Liver (tissue), 3 donors: ENCODE measurements around the gene NCK2.

ENCODE experiments used
- ATF3 ChIP-seq: IDR thresholded peaks from 2 replicates; pipeline ENCODE4 v1.6.1; 2016; ENCODE audit warnings: antibody characterized with exemption
- CTCF ChIP-seq: fragments of 150-350 bp; IDR thresholded peaks from 2 replicates; pipeline ENCODE4 v1.5.1; 2017; ENCODE audit warnings: improper control_type of control experiment, low read depth, low read length; ENCODE audit not compliant: missing input control
- EGR1 ChIP-seq, 2 donors: IDR thresholded peaks; 2 replicates each; pipeline ENCODE4 v1.6.1; 2016 to 2018; ENCODE audit warnings: antibody characterized with exemption in 2 of 2, low read depth in 2 of 2
- FOXA1 ChIP-seq: IDR thresholded peaks from 2 replicates; pipeline ENCODE4 v1.6.1; 2016; ENCODE audit warnings: antibody characterized with exemption
- JUND ChIP-seq, 2 donors: IDR thresholded peaks; 2 replicates each; pipeline ENCODE4 v1.6.1; 2016; ENCODE audit warnings: antibody characterized with exemption in 2 of 2
- MAX ChIP-seq: IDR thresholded peaks from 2 replicates; pipeline ENCODE4 v1.6.1; 2016; ENCODE audit warnings: antibody characterized with exemption
- REST ChIP-seq: IDR thresholded peaks from 2 replicates; pipeline ENCODE4 v1.6.1; 2016; ENCODE audit warnings: antibody characterized with exemption, mild to moderate bottlenecking
- SP1 ChIP-seq: IDR thresholded peaks from 2 replicates; pipeline ENCODE4 v1.6.1; 2018; ENCODE audit warnings: antibody characterized with exemption, mild to moderate bottlenecking
- TAF1 ChIP-seq: conservative IDR thresholded peaks from 2 replicates; pipeline ENCODE4 v1.6.1; 2016; ENCODE audit warnings: antibody characterized with exemption, mild to moderate bottlenecking
- donor health status: healthy.
- donor health status: healthy.

GRCh38 chr2:105906481-105906880 is 161.8 kb downstream of the NCK2 start:
- TF ChIP-seq JUND (IDR thresholded peaks at IDR 0.05) (no peak), CTCF (no peak), MAX (no peak), ATF3 (no peak), REST (no peak), SP1 (no peak), EGR1 (IDR thresholded peaks at IDR 0.05; ENCODE audit: low read depth in 2 of 2) (no peak), TAF1 (no peak), FOXA1 (no peak)
